HG03469 (cell line): ENCODE results near the gene RBM47.

ENCODE experiments used
- ATAC-seq: cut with Tn5 transposase; IDR thresholded peaks from one replicate; pipeline ENCODE4 v1.9.1; 2021; ENCODE audit warnings: mild to moderate bottlenecking, moderate library complexity, moderate number of reproducible peaks; ENCODE audit not compliant: unreplicated experiment

RBM47 gene

GRCh38 chr4:40592034-40592433 lies 37.6 kb downstream of the RBM47 start:
- no peak for ATAC-seq

DNA sequence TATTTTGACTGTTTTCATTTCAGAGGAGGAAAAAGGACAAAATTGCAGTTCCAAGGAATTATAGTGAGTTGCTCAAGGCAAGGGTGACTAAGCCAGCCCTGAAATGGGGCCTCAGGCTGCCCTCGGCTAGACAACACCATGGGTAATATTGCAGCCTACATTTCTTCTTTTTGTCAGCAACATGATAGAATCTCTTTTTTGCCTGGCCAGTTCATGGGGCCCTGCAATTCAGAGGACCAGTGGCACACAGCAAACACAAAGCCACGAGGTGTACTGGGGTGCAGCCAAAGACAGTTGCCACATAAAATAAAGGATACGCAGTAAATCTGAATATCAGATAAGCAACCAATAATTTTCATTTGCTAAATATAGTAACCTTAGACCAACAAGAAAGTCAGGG lies 41.8 kb downstream of the RBM47 start:
- ATAC-seq: no peak

DNA sequence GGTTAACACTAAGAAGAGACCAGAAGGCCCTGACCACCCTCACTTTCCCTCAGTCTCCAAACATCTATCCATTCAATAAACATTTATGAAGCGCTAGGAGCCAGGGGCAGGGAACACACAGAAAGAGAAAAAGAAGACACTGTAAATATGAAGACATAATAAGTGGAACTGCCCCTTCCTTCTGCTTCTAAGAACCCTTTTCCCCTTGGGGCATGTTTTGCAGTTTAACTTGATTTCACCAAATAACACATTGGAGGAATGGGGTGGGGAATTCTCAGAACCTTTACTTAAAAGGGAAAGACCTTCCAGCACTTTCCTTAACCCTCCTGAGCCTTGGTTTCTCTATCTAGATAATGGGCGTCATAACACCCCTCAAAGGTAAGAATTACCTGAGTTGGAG lies 42.3 kb downstream of the RBM47 start:
- ATAC-seq: no peak

- ATAC-seq: no peak
Measured at GRCh38 chr4:40586729-40587128, 42.9 kb downstream of the RBM47 start.

DNA sequence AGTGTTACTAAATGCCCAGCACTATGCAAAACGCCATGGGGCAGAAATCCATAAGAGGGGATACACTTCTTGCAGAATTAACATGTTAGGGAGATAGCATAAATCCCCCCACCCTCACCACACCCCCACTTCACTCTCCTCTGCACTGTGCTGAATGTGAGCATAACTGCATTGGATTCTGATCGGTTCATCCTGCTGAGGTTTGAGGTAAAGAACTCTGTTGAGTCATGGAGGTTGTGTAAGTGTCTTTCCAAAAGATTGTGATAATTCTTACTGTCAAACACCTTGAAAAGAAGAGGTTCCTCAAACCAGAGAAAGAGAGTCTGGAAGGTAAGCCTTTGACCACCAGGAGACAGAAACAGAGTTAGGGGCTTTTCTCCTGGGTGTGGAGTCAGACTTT lies 43.6 kb downstream of the RBM47 start:
- ATAC-seq: no peak

DNA sequence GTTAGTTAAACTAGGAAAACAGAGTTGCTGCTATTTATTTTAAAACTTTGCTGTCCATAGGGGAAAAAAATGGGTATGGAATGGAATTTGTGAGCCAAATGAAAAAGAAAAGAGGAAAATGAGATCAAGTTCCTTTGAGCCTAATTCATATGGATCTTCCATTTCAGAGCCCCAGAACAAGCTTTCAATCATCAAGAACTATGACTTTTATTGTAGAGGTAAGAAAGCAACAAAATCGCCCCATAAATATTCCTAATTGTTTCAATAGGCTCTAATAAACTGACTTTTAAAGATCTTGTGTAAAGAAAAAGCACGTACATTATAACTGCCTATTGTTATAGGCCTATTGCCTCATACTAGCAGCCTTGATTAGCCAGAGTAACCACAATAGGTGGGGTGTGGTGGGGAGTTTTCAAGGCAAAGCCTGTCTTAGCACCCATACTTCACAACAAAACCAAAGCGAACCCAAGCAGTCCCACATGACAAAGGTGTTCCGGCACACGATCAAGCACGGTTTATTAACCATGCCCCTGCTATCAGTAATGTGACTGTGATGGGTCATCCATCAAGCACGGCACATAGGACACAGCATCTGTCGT lies 44.4 kb downstream of the RBM47 start:
- no peak for ATAC-seq

DNA sequence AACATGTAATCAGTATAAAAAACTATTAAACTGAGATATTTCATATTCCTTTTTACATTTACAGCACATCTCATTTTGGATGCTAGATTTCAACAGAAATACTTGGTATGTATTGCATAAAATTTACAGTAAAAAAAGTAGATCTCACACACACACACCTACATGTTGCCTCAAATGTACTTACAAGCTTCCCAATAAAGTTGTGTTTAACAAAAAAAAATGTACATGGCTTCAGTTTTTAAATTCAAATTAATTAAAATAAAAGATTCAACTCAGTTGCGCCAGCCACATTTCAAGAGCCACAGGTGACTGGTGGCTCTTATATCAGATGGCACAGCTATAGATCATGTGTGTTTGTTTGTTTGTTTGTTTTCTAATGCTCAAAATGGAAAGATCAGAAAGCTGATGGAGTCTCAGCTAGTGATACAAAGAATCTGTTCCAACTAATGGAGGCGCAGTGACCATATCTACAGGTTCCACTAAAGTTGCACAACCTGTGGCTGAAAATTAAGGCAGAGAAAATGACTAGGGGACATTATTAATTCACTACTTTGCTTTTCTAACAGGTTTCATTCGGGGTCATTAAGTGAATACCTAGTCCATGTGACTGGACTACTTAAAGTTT lies 45.0 kb downstream of the RBM47 start:
- no peak for ATAC-seq

DNA sequence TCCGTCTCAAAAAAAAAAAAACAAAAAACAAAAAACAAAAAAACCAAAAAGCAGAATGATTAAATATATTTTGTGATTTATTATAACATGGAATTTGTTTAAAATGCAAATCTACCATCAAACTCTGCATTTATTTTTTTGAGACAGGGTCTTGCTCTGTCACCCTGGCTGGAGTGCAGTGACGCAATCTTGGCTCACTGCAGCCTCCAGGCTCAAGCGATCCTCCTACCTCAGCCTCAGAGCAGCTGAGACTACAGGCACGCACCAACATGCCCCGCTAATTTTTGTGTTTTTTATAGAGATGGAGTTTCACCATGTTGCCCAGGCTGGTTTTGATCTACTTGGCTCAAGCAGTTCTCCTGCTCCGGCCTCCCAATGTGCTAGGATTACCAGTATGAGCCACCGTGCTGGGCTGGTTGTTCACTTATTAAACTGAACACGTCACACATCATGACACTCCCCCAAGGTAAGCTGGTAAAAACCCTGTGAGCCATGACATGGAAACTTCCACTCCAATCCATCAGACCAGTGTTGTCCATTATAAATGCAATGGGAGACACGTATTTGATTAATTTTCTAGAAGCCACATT lies 45.7 kb downstream of the RBM47 start:
- ATAC-seq: no peak

DNA sequence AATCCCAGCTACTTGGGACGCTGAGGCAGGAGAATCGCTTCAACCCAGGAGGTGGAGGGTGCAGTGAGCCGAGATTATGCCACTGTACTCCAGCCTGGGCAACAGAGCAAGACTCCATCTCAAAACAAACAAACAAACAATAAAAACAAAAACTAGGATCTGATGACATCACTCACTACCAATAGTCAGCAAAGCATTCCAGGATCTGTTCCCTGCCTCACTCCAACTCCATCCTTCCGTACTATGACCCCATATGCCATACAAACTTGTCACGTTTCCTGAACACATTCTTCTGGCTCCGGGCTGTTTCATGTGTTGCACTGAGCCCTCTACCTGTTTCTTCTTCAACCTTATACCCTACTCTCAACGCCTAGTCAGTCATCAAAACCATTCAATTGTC lies 47.3 kb downstream of the RBM47 start:
- no peak for ATAC-seq

DNA sequence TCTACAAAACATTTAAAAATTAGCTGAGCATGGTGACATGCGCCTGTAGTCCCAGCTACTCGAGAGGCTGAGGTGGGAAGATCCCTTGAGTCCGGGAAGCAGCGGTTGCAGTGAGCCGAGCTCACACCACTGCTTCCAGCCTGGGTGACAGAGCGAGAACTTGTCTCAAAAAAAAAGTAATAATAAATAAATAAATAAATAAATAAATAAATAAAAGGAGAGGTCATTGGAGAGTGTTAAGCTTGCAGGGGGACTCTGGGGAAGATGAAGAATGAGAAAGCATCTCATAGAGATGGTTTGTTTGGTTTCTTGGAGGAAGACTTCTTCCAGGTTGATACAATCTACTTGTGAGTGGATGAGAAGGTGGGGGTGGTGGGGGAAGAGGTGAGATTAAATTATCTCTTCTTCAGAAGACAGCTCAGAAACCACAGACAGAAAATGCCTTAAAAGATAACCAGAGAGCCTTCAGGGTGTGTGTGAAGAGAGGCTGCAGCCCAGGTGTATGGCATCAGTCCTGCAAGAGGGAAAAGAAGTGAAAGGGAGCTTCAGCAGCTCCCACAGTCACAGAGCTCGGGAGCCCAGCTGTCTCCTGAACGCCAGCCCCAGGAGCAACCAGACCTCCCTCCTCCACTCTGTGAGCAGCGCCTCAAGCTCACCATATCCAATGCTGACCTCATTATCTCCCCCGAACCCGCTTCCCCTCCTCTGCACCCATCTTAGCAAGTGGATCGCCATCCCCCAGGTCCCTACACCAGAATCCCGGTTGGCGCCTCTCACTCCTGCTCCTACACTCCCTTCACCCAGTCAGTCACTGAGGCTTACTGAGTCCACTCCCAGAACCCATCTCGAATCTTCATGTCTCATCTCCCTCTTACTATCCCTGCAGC lies 48.2 kb downstream of the RBM47 start:
- ATAC-seq: no peak

DNA sequence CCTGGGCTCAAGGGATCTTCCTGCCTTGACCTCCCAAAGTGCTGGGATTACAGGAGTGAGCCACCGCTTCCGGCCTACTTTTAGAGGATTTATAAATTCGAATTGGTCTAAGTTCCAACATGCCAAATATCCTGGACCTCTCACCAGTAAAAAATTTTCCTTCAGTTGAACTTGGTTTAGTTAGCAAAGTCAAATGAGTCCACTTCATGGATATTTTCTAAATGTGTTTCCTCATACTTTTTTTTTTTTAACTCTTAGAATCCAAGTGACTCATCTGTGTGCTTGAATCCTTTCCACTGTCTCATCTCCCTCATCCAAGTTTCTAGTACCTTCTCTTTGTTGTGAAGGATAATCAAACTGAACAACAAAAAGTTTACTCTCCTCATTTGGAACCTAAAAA lies 49.7 kb downstream of the RBM47 start:
- ATAC-seq: no peak

DNA sequence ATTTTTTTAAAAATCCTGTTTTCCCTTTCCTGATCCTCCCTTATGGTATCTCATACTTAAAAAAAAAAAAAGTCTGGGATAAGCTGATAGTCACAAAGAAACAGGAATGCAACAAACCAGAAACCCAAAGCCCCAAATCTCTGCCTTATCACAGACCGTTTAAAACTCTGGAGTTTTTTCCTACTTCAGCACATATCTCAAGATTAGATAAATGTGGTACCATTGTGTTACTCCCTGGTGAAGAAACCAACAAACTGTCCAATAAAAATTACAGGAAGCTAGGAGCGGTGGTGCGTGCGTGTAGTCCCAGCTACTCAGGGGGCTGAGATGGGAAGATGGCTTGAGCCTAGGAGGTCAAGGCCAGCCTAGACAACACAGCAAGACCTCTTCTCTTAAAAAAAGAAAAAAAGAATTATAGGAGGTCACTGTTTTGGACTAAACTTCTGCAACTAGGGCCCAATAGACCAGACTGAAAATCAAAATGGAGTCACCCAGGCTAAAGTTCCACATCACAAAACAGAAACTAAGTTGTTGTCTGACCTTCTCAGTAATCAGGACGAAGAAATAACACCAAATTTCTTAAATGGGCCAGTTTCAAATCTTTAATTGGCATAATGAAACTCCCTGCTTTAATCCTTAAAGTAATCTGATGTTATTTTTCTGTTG lies 51.9 kb downstream of the RBM47 start:
- ATAC-seq: no peak

DNA sequence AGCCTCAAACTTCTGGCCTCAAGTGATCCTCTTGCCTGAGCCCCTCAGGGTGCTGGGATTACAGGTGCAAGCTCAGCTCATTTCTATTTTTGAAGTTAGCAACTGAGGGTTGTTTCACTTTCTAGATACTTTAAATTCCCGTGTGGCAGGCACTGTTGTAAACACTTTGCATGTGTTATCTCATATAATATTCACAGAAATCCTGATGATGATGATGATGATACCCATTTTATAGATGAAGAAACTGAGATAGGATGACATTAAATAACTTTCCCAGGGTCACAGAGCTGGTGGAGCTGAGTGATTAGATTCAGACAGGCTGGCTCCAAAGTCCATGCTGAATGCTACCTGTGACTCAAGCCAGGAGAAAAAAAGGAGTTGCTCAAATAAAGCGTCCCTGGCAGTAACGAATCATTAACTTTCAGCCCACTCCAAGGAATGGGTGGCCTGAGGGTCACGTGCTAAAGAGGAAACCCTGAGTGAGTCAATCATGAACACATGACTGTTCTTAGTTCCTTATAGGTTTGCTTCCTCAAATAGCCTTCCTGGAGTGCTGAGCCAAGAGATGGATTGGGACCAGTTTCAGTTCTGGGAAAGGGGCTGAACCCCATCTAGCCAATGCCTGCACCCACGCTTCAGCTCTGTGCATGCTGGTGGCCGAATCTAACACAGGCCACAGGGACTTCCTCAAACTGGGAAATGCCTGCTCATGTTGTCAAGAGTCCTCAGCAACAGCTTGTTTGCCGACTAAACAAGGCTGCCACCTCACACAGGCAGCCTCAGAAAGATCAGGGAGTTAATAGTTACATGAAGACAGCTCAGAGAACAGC lies 52.8 kb downstream of the RBM47 start:
- ATAC-seq: peak; percentile 61

GRCh38 chr4:40575846-40576245 lies 53.8 kb downstream of the RBM47 start:
- no peak for ATAC-seq

GRCh38 chr4:40573593-40574311 lies 55.9 kb downstream of the RBM47 start:
- ATAC-seq: no peak

- ATAC-seq: no peak
Measured at GRCh38 chr4:40572692-40573310, 56.9 kb downstream of the RBM47 start.

DNA sequence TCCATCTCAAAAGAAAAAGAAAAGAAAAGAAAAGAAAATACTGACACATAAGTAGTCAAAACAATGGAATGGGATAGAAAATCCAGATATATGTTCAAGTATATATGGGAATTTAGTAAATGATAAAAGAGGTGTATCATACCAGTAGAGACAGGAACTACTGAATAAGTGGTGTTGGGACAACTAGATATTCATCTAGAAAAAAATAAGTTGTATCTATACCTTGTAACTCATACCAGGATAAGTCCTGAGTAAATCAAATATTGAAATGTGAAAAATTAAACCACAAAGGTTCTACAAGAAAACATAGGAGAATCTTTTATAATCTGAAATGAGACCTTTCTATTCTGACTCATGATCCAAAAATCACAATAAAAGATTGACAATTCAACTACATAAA lies 58.5 kb downstream of the RBM47 start:
- no peak for ATAC-seq

DNA sequence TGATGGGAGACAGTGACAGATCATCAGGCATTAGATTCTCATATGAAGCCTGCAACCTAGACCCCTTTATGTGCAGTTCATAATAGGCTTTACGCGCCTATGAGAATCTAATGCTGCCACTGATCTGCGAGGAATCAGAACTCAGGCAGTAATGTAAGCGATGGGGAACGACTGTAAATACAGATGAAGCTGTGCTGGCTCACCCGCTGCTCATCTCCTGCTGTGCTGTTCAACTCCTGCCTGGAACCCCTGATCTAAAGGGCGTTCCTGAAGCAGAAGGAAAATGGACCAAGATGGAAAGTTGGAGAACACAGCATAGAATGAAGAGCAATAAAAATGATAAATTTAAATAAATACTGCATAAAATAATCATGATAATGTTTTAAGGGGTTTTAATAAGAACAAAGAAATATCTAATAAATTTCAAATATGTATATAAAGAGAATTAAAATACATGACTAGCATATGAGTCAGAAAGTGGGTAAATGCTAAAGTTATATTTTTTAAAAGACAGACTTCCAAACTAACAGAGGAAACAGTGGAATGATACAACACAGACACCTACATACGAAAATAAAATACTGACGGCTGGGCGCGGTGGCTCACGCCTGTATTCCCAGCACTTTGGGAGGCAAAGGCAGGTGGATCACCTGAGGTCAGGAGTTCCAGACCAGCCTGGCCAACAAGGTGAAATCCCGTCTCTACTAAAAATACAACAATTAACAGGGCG lies 59.2 kb downstream of the RBM47 start:
- ATAC-seq: no peak
